Fibroblast of villous mesenchyme (primary cell): ENCODE results near the gene VMAC. TPM values are rescaled to one million over a fixed set of nuclear protein-coding genes. Genes with fewer than 3 reads are reported as not detected.

Experiments
- DNase-seq: peaks from one replicate; pipeline ENCODE4 v3.0.0-alpha.2; 2010; ENCODE audit warnings: low read depth
- H3K4me3 ChIP-seq: 2 replicates; pipeline ENCODE4 v1.5.1; 2011; ENCODE audit warnings: low read depth, mild to moderate bottlenecking, low read length
- total RNA-seq: library from RNA; depleted of rRNA; stranded (reverse); fragments of >200 nt; gene quantifications from 2 replicates; pipeline ENCODE4 v1.2.3, GENCODE V29; 2012
- TF ChIP-seq, protein P1 (sequence below): IDR thresholded peaks from 2 replicates; pipeline ENCODE4 v1.5.1; 2012; ENCODE audit warnings: low read depth, mild to moderate bottlenecking, low read length; ENCODE audit not compliant: insufficient read depth

Gene VMAC
- total RNA-seq, 1 donor = 5.2 TPM

DNA sequence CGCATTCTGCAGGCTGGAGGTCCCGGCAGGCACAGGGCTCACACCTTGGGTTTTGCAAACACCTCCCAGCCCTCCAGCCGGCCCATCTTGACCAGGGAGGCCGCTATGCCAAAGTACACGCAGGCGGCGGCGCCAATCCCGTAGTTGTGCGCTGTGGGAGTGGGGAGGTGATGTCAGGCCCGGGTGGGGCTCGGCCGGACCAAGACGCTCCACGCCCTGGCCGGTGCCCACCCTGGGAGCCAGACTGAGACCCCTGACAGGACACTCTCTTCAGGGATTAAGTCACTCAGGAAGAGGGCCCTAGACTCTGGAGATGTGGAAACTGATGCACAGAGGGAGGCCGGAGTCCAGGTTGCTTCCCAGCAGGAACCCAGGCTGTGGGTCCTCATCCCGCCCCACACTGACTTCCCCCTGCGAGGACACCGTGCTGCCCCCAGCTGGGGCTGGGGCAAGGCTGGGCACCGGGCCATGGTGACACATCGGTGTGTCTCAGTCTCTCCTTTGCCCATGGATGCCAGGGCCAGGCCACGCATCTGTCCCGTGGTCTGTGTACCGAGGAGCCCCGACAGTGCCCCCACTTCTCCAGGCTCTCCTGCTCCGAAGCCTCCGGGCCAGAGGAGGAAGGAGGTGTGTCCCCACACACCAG lies 9.8 kb upstream of the VMAC start:
- TF ChIP-seq, protein P1, sequence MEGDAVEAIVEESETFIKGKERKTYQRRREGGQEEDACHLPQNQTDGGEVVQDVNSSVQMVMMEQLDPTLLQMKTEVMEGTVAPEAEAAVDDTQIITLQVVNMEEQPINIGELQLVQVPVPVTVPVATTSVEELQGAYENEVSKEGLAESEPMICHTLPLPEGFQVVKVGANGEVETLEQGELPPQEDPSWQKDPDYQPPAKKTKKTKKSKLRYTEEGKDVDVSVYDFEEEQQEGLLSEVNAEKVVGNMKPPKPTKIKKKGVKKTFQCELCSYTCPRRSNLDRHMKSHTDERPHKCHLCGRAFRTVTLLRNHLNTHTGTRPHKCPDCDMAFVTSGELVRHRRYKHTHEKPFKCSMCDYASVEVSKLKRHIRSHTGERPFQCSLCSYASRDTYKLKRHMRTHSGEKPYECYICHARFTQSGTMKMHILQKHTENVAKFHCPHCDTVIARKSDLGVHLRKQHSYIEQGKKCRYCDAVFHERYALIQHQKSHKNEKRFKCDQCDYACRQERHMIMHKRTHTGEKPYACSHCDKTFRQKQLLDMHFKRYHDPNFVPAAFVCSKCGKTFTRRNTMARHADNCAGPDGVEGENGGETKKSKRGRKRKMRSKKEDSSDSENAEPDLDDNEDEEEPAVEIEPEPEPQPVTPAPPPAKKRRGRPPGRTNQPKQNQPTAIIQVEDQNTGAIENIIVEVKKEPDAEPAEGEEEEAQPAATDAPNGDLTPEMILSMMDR = no peak
- H3K4me3 ChIP-seq = no peak overlapping the region
- no peak for DNase-seq

DNA sequence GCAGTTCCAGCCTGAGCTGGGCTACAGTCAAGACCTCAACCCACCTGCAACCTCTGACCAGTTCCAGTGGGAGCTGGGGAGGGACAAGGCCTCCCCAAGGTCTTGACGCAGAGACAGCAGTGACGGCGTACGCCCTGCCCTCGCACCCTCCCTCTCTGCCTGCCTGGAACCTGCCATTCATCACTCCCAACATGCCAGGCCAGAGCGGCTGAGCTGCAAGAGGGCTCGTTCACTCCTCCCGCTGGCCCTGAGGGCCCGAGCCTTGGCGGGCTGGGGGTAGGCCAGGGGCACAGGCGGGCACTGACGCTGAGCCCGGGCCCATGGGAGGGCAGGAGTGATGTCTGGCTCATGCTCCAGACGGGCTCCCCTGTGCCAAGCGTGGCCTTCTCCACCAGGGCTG lies 9.3 kb upstream of the VMAC start:
- DNase-seq = no peak
- H3K4me3 ChIP-seq = no peak overlapping the region

DNA sequence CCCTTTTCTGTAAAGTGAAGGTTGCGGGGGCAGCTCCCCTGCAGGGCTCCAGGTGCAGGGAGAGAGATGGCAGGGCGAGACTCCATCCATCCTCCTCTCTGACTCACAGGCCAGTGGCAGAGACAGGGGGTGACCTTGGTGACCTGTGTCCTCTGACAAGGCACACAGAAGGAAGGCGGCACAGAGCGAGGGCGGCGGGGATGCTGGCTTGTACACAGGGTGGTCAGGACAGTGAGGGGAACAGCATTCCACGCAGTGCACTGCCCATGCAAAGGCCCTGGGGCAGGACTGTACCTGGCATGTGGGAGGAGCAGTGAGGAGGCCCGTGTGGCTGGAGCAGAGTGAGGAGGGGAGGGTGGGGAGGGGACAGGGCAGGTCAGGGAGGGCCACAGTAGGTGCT lies 8.8 kb upstream of the VMAC start:
- DNase-seq = no peak

More for the DNA sequence above, 9.3 kb upstream of the VMAC start:
- TF ChIP-seq, protein P1 = no peak

DNA sequence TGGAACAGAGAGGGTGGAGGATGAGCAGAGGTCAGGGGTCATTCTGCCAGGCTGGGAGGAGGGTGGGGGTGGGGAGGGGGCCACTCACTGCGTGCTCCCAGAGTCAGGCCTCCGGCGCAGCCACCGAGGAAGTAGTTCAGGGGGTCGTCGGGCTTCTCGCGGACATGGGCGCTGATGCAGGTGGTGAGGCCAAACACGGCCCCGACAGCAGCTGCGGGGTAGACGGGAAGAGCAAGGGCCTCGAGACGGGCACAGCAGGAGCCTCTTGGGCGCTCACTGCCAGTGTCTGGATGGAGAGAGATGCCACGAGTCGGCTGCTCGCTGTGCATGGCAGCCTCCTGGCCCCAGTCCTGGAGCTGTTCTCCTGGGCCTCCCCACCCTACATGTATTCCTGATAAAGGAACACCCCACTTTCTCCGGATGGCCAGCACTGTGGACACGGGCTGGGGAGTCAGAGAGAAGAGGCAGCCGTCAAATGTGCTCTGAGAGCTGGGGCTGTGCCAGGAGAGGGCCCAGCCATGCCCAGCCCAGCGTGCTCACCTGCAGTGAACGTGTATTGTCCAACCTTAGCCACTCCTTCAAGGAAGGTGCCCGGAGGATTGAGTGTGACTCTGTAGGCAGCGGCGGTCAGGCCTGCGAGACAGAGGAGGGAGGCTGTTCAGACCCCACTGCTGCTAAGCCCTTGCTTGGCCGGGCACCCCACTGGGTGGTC lies 8.2 kb upstream of the VMAC start:
- TF ChIP-seq, protein P1 = no peak
- DNase-seq = no peak
- H3K4me3 ChIP-seq = no peak overlapping the region

More for the DNA sequence above, 8.8 kb upstream of the VMAC start:
- TF ChIP-seq, protein P1 = no peak
- no peak overlapping the region for H3K4me3 ChIP-seq

DNA sequence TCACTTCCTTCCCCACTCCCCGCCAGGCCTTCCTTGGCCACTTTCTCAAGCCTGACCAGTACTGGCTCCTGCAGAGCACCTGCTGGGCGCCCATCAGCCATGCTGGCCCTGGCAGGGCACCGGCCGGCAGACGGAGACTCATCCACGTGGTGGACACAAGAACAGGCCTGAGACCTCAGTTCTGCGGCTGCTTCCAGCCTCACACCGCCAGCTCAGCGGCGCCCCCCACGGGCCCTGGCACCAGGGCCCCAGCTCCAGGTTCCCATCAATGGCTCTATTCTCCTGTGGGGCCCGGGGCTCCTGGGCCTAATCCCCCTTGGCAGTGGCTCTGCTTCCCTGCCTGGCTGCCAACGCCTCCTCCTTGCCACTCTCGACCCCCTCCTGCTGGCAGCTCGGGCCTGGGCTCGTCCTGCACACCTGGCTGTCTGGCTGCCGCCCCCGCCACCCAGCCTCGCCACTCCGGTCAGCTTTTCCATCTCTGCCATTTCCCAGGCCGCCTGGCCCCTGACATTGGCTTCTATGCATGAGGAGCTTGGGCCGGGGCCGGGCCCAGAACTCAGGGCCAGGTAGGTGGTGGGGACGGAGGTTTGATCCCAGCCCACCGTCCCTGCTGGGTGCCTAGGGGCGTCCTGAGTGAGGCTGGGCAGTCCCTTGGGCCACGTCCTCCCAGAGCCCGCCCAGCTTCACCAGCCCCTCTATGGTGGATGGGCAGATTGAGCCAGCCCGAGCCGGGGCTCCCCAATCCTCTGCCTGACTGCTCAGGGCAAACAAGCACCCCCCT lies 7.3 kb upstream of the VMAC start:
- no peak overlapping the region for H3K4me3 ChIP-seq
- no peak for DNase-seq
- TF ChIP-seq, protein P1 = no peak

DNA sequence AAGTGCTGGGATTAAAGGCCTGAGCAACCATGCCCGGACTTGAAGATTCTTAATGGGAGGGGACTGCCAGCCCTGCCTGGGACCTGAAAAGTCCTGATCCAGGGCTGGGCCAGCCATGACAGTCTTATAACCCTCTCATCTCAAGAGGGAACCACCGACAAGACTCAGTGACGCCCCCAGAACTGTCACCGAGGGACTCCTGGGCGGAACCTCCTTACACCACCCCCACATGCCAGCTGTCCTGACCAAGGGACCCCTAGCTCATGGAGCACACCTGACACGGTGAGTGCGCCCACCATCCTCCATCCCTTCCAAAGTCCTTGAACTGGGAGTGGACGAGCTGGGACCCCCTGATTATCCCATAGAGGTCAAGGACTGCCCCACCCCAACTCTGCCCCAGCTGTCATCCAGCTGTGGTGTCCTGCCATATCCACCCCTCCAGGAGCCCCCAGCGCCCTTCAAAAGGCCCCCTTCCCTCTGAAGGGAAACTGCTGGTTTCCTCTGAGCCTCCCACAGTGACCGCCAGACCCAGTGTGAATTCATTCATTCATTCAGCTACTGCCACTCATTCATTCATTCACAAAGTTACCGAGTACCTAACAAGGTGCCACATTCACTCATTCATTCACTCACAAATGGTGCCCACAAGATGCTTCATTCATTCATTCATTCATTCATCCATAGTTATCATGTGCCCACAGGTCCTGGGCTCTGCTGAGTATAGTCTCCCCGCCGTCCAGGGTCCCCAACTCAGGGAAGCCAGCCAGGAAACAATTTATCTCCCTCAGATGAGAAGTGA lies 4.7 kb upstream of the VMAC start:
- H3K4me3 ChIP-seq = no peak overlapping the region
- TF ChIP-seq, protein P1 = no peak
- no peak for DNase-seq
